WTC11 (cell line): ENCODE results near the gene IL21R.

Source experiments
- CTCF ChIP-seq: fragments of 200-600 bp; IDR thresholded peaks from 2 replicates; pipeline ENCODE4 v1.8.0; 2022; ENCODE audit warnings: antibody characterized with exemption
- ETV6 ChIP-seq: sonication (generic); formaldehyde crosslinking; IDR thresholded peaks from 2 replicates; pipeline ENCODE4 v1.8.1; 2022; ENCODE audit warnings: mild to moderate bottlenecking, missing genetic modification reagents
- GRHL2 ChIP-seq: fragments of 250-450 bp; sonication (Bioruptor Pico); IDR thresholded peaks from 2 replicates; pipeline ENCODE4 v1.8.0; 2022; ENCODE audit warnings: mild to moderate bottlenecking, moderate library complexity; ENCODE audit not compliant: insufficient replicate concordance, severe bottlenecking
- IRF2 ChIP-seq: sonication (generic); formaldehyde crosslinking; IDR thresholded peaks from 2 replicates; pipeline ENCODE4 v1.8.0; 2022; ENCODE audit warnings: low read depth, missing genetic modification reagents, borderline replicate concordance
- MYBL2 ChIP-seq: sonication (generic); formaldehyde crosslinking; IDR thresholded peaks from 2 replicates; pipeline ENCODE4 v1.8.1; 2023; ENCODE audit warnings: mild to moderate bottlenecking, moderate library complexity, missing genetic modification reagents
- NFATC4 ChIP-seq: fragments of 250-450 bp; sonication (Bioruptor Pico); IDR thresholded peaks from 2 replicates; pipeline ENCODE4 v1.9.0; 2021; ENCODE audit warnings: mild to moderate bottlenecking
- RELA ChIP-seq: sonication (generic); formaldehyde crosslinking; IDR thresholded peaks from 2 replicates; pipeline ENCODE4 v1.8.1; 2022; ENCODE audit warnings: missing genetic modification reagents, mild to moderate bottlenecking, borderline replicate concordance
- TEAD1 ChIP-seq: sonication (generic); formaldehyde crosslinking; IDR thresholded peaks from 2 replicates; pipeline ENCODE4 v1.8.0; 2022; ENCODE audit warnings: mild to moderate bottlenecking, missing genetic modification reagents
- USF2 ChIP-seq: sonication (generic); formaldehyde crosslinking; IDR thresholded peaks from 2 replicates; pipeline ENCODE4 v1.8.1; 2023; ENCODE audit warnings: mild to moderate bottlenecking, missing genetic modification reagents, moderate library complexity
- ZNF138 ChIP-seq: sonication (generic); formaldehyde crosslinking; conservative IDR thresholded peaks from 2 replicates; pipeline ENCODE4 v1.8.1; 2022; ENCODE audit warnings: mild to moderate bottlenecking, moderate library complexity, missing genetic modification reagents
- ZNF423 ChIP-seq: fragments of 250-450 bp; sonication (Bioruptor Pico); IDR thresholded peaks from 2 replicates; pipeline ENCODE4 v2.1.2; 2022; ENCODE audit warnings: mild to moderate bottlenecking, moderate library complexity

GRCh38 chr16:27386674-27387073 is 15.3 kb upstream of the IL21R start:
- no peak for TF ChIP-seq CTCF
- TF ChIP-seq GRHL2: no peak
- TF ChIP-seq ETV6: no peak
- no peak for TF ChIP-seq RELA (CRISPR knock-in tag)
- TF ChIP-seq NFATC4 (CRISPR knock-in tag): no peak
- no peak for TF ChIP-seq ZNF423
- TF ChIP-seq ZNF138 (CRISPR knock-in tag): no peak
- TF ChIP-seq TEAD1 (CRISPR knock-in tag): no peak
- TF ChIP-seq MYBL2: no peak
- no peak for TF ChIP-seq IRF2 (CRISPR knock-in tag)
- TF ChIP-seq USF2 (CRISPR knock-in tag): no peak
